Activated CD4-positive, alpha-beta T cell treated with anti-CD3 and anti-CD28 coated beads for 1 hour (primary cell): ENCODE measurements around the gene PLEKHA5.
"Not testable (repeated sequence)": the region's sequence is repeated elsewhere in the genome, so short reads cannot be mapped to it uniquely, and the experiment has no call there.

ENCODE experiments used
- DNase-seq: peaks from one replicate; pipeline ENCODE4 v3.0.0-alpha.2; 2020

Gene PLEKHA5, protein sequence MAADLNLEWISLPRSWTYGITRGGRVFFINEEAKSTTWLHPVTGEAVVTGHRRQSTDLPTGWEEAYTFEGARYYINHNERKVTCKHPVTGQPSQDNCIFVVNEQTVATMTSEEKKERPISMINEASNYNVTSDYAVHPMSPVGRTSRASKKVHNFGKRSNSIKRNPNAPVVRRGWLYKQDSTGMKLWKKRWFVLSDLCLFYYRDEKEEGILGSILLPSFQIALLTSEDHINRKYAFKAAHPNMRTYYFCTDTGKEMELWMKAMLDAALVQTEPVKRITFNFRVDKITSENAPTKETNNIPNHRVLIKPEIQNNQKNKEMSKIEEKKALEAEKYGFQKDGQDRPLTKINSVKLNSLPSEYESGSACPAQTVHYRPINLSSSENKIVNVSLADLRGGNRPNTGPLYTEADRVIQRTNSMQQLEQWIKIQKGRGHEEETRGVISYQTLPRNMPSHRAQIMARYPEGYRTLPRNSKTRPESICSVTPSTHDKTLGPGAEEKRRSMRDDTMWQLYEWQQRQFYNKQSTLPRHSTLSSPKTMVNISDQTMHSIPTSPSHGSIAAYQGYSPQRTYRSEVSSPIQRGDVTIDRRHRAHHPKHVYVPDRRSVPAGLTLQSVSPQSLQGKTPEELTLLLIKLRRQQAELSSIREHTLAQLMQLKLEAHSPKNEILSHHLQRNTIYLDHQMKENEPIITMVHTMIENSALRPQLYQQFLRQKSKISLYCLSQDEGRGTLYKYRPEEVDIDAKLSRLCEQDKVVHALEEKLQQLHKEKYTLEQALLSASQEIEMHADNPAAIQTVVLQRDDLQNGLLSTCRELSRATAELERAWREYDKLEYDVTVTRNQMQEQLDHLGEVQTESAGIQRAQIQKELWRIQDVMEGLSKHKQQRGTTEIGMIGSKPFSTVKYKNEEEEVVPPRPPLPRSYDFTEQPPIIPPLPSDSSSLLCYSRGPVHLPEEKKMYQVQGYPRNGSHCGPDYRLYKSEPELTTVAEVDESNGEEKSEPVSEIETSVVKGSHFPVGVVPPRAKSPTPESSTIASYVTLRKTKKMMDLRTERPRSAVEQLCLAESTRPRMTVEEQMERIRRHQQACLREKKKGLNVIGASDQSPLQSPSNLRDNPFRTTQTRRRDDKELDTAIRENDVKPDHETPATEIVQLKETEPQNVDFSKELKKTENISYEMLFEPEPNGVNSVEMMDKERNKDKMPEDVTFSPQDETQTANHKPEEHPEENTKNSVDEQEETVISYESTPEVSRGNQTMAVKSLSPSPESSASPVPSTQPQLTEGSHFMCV

DNA sequence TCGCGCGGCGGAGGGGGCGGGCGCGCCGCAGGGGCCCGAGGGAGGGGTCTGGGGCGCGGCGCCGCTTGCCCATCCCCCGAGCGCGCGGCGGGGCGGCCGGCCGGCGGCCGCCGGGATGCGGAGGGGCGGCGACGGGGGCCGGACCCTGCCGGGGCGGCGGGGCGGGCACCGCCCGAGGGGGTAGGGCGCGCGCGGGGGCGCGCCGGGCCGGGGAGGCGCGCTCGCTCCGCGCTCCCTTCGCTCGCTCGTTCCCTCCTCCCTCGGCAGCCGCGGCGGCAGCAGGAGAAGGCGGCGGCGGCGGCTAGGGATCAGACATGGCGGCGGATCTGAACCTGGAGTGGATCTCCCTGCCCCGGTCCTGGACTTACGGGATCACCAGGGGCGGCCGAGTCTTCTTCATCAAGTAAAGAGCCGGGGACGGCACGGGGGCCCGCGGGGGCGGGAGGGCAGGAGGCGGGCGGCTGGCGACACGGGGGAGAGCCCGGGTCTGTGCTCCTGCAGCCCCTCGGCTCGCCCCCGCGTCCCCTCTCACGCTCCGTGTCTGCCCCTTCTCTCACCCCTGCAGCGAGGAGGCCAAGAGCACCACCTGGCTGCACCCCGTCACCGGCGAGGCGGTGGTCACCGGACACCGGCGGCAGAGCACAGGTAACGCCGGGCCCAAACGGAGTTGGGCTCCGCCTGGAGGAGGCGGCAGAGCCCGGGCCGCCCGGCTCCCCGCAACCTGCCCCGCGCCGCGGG, at the start of gene PLEKHA5:
Gene PLEKHA5, plus strand, starts transcription at position 248 of the 738 bp plus-strand sequence. Its CDS starts 67 bp downstream, at position 315.
- DNase-seq, result no peak

DNA sequence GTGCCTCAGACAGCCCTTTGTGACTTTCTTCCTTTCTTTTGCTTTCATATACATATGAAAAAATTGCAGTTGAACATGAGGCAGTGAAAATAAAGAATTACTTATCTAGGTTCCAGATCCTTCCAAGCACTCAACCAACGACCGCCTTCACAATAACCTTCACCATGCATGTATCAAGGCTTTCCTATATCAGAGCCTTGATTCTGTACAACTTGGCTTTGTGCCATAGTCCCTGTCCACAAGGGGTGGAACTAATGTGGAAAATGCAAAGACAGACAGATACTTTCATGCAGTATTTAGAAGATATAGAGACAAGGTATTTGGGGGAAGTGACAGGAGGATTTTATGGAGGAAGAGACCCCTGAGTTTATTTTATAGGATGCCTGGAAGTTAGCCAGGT, 48.6 kb upstream of the PLEKHA5 start:
- DNase-seq, result no peak

DNA sequence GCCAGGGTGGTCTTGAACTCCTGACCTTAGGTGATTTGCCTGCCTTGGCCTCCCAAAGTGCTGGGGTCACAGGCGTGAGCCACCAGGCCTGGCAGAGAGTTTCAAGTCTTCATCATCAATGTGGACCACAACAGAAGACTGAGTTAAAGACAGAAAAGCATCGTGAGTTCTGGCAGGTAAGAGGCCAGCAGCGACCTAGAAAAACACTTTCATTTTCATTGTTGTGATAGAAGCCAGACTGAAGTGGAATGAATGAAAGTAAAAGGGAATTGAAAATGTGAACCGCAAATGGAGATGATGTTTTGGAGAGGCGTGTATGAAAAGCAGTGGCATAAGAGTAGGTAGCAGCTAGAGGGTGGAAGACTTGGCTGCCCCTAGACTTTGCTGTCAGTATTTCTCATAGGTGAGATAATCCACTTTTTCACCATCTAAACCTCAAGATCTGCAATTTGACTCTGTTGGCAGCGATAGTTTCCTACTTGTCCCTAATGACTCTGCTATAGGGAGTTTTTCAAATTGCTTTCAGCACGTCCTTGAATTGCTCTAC, 47.1 kb upstream of the PLEKHA5 start:
- no peak for DNase-seq

DNA sequence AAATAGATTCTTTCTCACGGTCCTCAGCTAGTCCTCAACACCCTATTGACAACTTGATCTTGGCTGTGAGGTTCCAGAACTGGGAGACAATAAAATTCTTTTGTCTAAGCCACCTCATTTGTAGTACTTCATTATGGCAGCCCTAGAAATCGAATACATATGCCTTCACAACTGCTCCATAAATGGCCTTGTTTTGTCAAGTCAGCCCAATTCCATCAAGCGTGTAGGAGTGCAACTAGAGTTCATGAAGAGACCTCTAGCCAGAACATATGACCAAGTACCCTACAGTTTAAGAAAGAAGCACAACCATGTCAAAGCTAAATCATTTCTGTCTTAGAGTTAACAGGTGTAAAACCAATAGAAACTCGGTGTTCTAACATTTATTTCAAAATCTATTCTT, 45.0 kb upstream of the PLEKHA5 start:
- no peak for DNase-seq

DNA sequence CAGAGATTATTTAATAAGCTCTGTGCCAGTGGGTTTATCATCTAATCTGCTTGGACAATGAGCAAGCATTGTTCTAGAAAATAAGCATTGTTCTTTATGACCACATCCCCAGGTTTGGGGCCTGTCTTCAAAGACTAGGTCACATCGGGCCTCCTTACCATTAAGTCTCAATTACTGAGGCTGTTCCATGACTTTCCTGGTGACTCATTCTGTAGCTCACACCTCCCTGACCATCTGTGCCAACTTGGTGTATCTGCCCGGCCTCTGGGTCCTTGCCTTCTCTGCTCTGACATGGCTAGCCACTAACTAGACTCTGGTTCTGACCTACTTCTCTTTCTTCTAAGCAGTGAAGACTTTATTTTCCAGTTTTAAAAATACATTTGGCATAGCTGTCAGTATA, 44.4 kb upstream of the PLEKHA5 start:
- no peak for DNase-seq

DNA sequence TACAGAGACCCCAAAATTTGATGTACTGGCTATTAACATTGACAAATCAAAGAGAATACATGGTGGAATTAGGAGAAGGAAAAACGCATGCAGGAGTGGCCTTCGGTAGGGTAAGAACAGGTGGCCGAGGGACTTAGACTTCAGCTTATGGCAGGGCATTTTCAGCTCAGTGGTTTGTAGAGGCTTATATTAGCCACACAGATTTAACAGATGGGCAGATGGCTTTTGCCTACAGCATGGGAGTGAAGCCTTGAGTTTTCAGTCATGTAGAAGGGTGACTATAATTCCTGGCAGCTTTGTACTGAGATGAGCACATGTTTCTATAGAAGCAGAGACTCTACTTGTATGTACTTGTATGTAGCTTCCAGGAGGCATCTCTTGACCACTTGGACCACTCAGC, 40.9 kb upstream of the PLEKHA5 start:
- no peak for DNase-seq

DNA sequence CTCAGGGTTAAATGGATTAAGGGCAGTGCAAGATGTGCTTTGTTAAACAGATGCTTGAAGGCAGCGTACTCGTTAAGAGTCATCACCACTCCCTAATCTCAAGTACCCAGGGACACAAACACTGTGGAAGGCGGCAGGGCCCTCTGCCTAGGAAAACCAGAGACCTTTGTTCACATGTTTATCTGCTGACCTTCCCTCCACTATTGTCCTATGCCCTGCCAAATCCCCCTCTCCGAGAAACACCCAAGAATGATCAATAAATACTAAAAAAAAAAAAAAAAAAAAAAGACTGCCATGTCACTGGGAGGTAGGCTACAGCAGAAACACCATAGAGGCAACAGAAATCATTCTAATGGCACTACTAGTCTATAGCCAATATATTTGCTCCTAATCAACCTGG, 37.1 kb upstream of the PLEKHA5 start:
- not testable (repeated sequence) for DNase-seq

DNA sequence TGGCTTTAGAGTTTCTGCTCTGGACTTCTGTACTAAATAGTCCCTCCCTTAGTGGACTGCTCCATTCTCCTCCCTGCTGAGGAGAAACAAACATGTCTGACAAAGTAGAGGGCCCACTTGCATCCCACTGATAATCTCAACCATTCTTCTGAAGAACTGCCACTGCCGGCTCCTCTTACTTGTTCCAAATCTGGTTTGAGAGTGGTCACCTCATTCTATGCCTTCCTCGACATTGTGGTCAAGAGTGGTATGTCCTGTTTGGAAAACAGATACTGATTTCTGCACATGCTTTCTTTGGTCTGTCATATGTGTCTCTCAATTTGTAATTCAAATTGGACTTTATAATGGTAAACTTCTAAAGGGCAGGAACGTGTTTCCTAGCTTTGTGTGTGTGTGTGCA, 36.3 kb upstream of the PLEKHA5 start:
- DNase-seq, result no peak

DNA sequence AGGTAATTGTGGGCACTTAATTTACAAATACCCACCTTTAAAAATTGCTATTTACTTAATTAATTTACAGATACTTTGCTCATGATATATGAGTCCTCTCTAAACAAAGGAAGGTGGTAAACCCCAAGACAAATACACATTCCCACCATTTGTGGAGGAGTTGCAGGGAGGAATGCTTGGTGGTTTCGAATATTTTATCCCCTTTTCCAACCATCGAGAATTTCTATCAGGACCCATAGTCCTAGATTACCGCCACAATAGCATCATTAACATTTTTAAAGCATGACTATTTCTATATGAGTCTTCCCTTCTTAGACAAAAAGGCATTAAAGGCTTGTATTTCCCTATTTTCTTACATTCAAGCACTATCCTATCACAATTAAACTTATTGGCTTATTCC, 34.2 kb upstream of the PLEKHA5 start:
- DNase-seq, result no peak

DNA sequence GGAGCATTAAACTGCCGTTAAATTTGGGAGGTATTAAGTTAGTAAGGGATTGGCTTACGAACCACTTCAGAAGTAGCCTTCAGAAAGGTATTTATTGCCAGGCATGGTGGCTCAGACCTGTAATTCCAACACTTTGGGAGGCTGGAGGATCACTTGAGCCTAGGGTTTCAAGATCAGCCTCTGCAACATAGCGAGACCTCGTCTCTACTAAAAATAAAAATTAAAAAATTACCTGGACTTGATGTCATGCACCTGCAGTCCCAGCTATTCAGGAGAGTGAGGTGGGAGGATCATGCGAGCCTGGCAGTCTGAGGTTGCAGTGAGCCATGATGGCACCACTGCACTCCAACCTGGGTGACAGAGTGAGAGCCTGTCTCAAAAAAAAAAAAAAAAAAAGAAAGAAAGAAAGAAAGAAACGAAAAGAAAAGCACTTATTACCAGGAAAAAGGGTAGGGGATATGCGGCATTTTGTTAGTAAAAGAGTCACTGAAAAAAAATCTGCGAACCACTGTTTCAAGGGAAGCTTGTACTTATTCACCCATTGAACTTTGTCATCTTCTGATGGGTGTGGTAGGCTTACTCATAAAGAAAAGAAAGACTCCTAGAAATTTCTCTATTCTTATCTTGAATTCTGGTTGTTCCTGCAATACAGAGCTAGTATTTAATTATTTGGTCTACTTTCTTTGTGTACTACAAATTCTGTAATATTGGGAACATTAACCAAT, 33.6 kb upstream of the PLEKHA5 start:
- no peak for DNase-seq

DNA sequence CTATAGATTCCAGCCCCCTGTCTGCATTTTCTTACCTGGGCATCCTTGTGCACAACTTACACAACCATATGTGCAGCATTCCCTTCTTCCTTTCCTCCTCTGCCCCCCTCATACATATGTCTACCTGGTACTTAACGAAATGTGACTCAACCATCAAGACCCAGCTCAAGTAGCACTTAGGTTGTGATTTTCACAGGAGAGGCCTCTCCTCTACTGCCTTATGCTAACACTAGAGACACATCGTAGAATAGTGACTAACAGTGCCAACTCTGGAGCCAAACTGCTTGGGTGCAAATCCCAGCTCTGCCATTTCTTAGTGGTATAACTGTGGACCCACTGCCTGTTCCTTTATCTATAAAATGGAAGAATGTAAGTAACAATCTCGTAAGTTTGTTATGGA, 24.1 kb upstream of the PLEKHA5 start:
- no peak for DNase-seq

DNA sequence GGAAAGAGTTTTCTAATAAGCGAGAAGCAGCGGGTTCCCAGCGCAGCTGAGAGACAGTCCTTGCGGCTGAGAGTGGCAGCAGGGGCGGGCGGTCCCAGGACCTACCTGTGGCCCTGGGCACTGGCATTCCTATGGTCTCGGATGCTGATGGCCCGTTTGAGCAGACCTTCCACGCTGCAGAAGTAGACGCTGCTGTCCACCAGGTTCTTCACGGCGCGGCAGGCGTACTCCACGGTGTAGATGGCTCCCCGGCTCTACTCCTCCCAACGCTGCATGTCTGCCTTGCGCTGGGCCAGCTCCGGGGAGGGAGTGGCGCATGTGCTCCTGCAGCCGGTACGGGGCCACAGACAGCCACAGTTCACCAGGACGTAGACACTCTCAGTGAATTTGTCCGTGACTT, 21.8 kb upstream of the PLEKHA5 start:
- no peak for DNase-seq

DNA sequence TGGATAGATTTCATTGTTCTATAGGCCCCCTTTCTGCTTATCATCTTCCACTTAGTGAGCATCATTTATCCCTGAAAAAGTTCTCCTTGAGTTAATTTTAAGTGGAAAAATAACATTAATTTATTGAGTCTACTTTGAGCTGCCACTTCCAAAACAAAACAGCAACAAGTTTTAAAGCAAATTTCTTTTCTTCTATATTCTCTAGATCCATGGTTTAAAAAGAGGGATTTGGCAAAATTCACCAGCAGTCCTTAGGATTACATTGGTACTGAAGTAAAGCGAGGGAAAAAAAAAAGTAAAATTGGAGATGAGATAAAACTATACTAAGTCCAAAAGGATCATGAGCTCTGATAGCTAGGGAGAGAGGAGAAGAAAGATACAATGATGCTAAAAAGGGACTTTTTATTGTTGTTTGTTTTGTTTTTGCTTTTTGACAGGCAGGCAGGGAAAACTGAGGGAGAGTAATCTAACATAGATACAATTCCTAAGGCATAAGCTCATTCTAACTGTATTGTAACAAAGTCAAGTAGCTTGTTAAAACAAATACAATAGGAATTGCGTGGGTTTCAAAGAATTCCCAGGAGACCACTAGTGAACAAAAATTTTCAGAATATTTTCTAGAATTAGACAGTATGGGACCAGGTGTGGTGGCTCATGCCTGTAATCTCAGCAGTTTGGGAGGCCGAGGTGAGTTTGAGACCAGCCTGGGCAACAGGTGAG, 19.2 kb upstream of the PLEKHA5 start:
- DNase-seq, result no peak

DNA sequence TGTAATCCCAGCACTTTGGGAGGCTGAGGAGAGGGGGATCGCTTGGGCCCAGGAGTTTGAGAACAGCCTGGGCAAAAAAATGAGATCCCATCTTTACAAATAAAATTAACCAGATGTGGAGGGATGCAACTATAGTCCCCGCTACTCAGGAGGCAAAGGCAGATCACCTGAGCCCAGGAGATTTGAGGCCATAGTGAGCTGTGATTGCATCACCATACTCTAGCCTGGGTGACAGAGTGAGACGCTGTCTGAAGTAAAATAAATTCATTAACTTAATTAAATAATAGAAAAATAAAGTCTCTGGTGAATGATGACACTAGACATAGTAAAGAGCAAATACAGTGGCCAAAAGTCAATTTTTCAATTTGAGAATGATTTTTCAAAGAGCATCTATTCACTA, 16.1 kb upstream of the PLEKHA5 start:
- no peak for DNase-seq

DNA sequence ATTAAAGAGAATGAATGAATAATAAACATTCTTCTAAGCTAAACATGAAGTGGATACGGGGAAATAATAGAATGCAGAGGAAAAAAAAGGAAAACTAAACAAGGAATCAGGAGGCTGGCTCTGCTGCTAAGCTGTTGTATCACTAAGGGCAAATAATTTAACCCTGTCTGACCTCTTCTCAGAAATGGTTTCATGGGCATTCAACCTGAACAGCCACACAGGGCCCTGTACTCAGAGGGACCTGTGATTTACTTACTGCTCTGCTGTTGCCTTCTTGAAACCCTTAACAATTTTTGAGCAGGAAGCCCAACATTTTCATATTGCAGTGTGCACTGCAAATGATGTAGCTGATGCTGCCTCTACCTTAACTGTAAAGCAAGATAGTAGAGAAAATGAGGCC, 14.2 kb upstream of the PLEKHA5 start:
- DNase-seq, result no peak

DNA sequence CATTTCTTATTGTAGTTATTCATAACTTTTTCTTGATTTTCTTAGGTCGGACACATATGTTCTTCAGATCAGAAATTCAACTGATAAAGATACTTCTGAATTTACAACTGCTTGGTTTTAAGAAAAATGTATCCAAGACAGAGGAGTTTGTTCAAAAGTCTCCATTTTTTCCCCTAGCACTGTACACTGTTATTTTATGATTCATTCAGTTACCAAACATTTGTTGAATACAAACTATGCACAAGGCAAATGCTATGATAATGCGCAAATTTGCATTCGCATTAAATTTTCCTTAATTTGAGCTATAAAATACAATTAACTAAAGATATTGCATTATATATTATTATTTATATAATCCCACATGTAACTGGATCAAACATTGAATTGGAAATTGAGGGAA, 10.1 kb upstream of the PLEKHA5 start:
- DNase-seq, result no peak

DNA sequence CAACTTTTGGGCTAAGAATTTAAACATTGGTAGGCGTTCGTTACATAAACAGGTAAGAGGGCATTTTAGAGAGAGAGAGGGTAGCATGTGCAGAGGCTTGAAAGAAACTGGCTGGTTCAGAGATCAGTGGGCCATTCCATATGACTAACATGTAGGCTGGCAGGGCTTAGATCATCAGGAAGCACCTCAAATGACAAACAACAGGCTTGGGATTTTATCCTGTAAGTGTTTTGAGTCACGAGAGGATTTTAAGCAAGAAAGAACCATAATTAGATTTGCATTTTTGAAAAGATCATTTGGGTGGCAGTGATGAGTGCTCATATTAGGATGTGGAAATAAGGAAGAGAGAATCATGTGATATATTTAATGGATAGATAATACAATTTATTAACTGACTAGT, 8.7 kb upstream of the PLEKHA5 start:
- DNase-seq, result no peak

DNA sequence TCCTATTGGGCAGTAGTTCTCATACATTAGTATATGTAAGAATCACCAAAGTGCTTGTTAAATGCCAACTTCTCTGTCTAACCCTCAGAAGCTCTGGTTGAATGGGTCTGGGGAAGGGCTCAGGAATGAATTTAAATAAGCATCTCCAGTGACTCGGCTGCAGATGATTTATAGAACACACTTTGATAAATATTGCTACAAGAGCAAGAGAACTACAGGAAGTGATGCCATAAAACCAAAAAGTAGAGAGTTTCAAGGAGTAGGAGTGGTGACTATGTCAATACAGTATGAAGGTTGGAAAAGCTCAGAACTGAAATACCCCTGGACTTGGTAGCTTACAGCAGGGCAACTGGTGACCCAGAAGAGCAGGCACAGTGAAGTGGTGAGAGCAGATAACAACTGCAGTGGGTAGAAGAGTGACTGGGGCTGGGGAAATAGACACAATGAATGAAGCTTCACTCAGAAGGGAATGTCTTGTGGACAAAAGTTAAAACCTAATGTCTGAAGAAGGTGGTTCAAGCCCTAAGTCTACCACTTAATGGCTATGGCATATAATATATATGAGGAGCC, 8.0 kb upstream of the PLEKHA5 start:
- no peak for DNase-seq

DNA sequence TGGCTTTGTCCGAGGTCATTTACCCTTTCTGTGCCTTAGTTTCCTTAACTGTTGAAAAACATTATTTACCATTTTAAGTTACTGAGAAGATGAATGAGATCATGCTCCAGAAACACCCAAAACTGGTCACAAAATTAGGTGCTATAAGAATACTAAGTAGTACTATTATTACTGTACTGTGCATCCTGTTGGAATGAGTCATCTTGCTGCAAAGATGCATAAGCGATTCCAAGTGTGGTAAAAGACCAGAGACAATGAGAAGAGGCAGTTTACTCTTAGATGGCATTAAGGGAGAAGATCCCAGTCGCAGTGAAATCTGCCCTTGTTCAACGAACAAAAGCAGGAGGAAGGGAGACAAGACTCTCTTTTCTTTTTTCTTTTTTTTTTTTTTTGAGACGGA, 4.2 kb upstream of the PLEKHA5 start:
- DNase-seq, result no peak

DNA sequence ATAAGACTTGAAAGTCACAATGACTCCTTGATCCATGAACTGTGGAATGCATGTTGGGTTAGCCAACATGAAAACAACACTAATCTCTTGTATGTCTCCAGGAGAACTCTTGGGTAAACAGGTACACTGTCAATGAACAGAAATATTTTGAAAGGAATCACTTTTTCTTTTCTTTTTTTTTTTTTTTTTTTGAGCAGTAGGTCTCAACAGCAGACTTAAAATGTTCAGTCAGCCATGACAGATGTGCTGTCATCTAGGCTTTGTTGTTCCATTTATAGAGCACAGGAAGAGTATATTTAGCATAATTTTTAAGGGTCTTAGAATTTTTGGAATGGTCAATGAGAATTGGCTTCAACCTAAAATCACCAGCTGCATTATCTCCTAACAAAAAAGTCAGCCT, 2.3 kb upstream of the PLEKHA5 start:
- no peak for DNase-seq

DNA sequence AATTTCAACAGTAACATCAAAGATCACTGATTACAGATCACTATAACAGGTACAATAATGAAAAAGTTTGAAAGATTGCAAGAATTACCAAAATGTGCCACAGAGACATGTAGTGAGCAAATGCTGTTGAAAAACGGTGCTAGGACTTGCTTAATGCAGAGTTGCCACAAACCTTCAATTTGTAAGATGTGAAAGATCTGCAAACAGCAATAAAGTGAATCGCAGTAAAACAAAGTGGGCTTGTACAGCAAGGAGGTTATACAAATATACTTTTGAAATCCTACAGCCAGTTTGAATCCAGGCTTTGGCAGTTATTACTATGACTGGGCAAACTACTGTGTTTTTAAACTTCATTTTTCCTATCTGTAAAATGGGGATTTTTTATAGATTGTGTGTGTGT, 1.0 kb upstream of the PLEKHA5 start:
- no peak for DNase-seq
